HG02943 (cell line): ENCODE results near the gene NDUFS7.
"Not testable (repeated sequence)": the region's sequence is repeated elsewhere in the genome, so short reads cannot be mapped to it uniquely, and the experiment has no call there.

Source experiments
- ATAC-seq: cut with Tn5 transposase; IDR thresholded peaks from one replicate; pipeline ENCODE4 v1.9.1; 2021; ENCODE audit warnings: mild to moderate bottlenecking, low read depth, moderate library complexity; ENCODE audit not compliant: unreplicated experiment

The NDUFS7 gene

DNA sequence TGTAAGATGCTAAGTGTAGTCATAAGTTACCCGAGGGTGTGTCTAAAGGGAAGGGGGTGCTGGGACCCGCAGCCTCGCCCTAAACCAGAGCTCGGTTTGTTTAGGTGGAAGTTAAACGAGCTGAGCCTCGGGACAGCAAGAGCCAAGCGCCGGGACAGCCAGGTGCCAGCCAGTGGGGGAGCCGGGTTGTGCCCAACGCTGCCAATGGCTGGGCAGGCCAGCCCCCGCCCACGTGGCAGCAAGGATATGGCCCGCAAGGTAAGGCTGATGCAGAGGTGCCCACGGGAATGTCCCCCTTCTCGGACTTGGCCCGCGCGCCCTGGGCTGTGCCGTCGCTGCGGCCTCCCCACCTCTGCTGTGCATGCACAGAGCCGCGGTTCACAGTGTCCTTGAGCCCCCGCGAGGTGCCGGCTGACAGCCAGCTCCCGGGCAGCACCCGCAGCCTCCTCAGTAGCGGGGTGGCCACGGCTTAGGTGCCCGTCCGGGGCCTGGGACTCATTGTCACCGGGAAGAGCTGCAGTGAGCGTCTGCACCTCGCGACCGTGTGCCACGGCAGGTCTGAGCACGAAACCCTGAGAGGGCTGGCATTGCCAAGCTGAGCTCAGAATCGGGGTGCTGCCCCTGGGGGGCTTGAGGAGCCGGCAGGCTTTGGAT is 45.2 kb downstream of the NDUFS7 start:
- no peak for ATAC-seq

- no peak for ATAC-seq
Measured at GRCh38 chr19:1429750-1430149, 46.0 kb downstream of the NDUFS7 start.

- no peak for ATAC-seq
Measured at GRCh38 chr19:1430246-1430645, 46.5 kb downstream of the NDUFS7 start.

- no peak for ATAC-seq
Measured at GRCh38 chr19:1431759-1432506, 48.2 kb downstream of the NDUFS7 start.

DNA sequence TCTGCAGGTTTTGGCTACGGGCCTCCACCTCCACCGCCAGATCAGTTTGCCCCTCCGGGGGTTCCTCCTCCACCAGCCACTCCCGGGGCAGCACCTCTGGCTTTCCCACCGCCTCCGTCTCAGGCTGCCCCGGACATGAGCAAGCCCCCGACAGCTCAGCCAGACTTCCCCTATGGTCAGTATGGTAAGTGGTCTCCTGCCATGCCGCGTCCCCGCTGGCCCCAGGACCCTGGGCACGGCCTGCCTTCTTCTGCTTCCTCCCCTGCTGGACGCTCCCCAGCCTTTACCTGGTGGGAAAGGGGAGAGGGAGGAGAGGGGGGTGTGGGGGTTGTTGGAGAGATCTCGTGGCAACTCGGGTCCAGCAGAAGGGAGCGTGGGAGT is 48.8 kb downstream of the NDUFS7 start:
- ATAC-seq = no peak

DNA sequence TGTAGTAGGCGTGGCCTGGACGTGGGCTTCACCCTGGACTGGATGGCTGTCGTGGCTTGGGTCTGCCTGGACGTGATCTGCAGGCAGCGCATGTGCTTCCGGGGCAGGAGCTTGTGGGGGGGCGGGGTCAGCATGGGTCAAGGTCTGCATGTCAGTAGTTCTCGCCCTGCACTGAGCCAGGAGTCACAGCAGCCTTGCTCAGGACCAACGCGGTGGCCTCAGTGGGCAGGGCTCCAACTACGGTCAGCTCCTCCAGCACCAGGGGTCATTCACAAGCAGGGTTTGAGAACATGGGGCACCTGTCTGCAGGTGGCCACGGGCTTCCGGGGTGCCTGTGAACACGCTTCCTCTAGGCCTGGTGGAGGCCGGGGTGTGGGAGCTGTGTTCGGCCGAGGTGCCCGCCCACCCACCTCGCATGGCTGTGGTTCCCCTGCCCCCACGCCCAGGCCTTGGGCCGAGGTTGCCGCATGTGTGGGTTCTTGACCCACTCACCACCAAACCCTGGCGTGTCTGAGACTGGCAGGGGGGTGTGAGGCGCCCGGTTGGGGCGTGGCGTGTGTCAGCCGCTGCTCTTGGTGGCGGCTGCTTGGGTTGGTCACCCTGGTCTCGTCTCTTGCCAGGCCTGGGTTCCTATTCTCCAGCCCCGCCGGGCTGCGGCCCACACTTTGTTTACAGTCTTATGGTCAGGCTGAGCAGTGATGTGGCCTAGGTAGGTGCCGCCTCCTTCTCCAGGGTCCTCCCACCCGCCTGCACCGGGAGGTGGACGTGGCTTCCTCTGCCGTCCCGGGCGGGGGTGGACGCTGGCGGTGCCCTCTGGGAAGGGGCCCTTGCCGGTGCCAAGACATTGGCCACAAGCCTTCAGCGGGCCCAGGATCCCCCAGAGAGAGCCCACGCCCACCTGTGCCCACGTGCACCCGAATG is 49.7 kb downstream of the NDUFS7 start:
- ATAC-seq = no peak

DNA sequence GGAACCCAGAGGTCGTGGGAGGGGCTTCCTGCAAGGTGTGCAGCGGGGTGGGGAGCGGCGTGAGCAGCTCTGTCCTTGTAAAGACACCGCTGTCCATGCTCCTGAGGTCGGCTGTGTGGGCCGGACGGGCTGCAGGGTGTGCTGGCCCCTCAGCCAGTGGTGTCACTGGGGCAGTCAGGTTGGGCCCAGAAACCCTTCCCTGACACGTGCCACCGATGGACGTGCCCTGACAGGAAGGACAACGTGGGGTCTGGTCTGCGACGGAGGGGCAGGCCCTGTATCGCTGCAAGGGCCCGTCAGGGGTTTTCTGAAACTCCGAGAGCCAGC is 50.3 kb downstream of the NDUFS7 start:
- no peak for ATAC-seq

DNA sequence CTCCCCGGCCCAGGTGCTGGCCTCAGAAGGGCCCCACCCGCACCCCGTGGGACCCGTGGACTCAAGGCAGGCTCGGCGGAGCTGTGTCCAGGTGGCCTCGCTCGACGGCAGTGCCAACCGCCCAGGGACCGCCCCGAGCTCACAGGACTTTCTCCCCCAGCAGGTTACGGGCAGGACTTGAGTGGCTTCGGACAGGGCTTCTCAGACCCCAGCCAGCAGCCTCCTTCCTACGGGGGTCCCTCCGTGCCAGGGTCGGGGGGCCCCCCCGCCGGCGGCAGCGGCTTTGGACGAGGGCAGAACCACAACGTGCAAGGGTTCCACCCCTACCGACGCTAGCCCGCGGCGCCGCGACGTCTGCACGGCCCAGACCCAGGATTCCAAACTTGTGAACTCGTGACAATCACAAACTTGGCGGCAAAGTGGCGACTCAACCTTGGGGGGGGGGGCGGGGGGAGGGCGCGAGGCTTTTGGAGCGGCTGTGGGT is 50.9 kb downstream of the NDUFS7 start:
- ATAC-seq = no peak

GRCh38 chr19:1435378-1435989 is 51.8 kb downstream of the NDUFS7 start:
- no peak for ATAC-seq

DNA sequence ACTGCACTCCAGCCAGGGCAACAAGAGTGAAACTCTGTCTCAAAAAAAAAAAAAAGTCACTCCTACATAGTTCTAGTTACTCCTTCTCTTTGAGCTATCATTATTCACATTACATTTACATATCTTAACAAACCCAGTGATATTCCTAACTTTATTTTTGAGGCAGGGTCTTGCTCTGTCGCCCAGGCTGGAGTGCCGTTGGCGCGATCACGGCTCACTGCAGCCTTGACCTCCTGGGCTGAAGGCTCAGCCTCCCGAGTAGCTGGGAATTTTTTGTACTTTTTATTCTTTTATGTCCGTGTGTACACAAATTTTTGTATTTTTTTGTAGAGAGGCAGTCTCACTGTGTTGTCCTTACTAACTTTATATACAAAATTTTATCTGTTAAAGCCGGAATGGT is 53.9 kb downstream of the NDUFS7 start:
- no peak for ATAC-seq

DNA sequence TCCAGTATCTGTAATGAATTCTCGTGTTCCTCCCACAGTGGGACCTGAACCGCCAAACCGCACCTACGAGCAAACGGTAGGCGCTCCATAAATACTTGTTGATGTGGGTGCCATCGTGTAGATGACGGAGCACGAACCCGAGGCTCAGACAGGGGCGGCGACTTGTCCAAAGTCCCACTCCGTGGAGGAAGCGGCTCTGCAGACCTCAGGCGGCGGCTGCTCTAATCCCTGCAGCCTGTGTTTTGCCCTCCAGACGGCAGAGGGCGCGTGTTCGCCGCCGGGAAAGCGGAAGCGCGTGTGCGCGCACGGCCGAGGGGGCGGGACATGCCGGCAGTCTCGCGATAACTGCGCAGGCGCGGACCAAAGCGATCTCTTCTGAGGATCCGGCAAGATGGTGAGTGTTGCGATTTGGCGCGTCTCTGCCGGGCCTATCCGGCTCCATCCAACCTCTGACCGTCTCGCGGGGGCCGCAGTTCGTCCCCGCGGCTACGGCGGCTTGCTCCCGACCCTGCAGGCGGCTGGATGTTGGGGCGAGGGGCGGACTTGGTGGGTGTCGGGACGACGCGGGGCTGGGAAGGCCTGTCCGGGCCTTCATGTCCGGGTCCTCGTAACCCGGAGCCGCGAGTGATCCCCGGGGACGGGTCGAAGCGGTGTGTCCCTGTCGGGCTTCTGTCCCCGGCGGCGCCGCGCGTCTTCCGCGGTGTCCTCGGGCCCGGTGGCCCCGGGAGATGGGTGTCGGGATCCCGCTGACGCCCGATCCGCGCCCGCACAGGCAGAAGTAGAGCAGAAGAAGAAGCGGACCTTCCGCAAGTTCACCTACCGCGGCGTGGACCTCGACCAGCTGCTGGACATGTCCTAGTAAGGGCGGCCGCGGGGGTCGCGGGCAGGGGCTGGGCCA is 54.6 kb downstream of the NDUFS7 start, which contains the start of gene RPS15:
TSS of gene RPS15 (plus strand) at position 362 of the 898 bp plus-strand sequence. CDS start at position 392, 30 bp downstream.
- ATAC-seq = peak; percentile 83

- ATAC-seq = peak; percentile 11
Measured at GRCh38 chr19:1438933-1439354, 55.2 kb downstream of the NDUFS7 start.

DNA sequence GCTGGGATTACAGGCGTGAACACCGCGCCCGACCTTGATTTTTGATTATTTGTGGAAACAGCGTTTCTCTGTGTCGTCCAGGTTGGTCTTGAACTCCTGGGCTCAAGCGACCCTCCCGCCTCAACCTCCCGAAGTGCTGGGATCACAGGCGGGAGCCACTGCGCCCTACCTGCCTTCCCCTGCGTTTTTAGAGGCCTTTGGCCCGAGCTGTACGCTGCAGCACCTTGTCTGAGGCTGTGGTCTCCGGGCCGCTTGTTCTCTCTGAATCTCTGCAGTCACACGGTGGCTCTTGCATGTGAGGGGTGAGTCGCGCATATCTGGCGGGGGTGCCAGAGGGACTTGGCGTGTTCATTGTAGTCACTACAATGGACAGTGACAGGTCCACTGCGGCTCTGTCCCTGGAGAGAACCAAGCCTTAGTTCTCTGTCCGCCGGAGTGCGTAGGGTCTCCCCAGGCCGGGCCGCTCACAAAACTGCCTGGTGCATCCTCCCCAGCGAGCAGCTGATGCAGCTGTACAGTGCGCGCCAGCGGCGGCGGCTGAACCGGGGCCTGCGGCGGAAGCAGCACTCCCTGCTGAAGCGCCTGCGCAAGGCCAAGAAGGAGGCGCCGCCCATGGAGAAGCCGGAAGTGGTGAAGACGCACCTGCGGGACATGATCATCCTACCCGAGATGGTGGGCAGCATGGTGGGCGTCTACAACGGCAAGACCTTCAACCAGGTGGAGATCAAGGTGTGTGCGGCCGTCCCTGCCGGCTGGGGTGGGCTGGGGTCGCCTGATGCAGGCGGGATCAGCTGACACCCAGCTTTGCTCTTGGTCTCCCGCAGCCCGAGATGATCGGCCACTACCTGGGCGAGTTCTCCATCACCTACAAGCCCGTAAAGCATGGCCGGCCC is 56.1 kb downstream of the NDUFS7 start:
- ATAC-seq = not testable (repeated sequence)

- ATAC-seq = no peak
Measured at GRCh38 chr19:1440418-1440801, 56.7 kb downstream of the NDUFS7 start.

DNA sequence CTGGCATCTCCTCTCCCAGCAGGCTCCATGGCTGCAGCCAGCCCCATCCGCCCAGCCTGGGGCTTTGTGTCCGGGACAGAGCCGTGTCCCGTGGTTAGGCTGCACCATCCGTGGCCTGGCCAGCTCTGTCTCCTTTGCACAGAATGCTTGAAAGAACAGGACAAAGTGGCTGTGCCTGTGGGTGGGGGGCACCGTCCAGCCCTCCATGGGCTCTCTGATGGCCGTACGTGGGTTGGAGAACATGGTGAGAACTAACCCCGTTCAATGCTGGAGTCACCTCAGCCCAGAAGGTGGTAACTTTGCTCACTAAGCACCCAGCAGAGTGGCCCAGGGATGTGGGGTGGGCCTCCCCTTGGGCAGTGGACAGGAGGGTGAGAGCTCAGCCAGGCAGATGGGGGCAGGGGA is 57.3 kb downstream of the NDUFS7 start:
- ATAC-seq = no peak

DNA sequence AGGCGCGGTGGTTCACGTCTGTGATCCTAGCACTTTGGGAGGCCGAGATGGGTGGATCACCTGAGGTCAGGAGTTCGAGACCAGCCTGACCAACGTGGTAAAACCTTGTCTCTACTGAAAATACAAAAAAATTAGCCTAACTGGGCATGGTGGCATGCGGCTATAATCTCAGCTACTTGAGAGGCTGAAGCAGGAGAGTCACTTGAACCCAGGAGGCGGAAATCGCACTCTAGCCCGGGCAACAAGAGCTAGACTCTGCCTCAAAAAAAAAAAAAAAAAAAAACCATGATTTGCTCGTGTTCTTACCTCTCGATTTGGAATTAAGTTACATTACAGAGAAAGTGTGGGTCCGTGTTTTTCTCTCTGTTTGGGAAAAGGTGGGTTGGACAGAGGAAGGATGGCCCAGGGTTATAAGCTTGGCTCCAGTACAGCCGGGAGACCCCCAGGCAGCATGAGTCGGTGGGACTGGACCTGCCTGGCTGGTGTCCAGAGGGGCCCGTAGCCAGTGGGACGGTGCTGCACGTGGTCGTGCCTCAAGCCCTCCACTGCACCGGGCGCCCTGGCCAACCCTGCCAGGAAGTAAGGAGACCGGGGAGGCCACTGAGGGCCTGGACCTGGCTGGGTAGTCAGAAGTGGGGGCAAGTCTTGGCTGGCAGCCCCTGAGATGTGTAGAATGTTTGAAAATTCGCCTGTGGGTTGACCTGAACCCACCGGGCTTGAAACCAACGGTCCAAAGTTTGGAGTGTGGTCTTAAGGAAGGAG is 58.2 kb downstream of the NDUFS7 start:
- ATAC-seq = no peak
